ENCODE measurements around the gene WDTC1. TPM values are rescaled to one million over a fixed set of nuclear protein-coding genes. Genes with fewer than 3 reads are reported as not detected.

WDTC1 gene
- total and polyA plus RNA-seq, 9 of the 15 experiments (the other 6 are each of a cell fraction or from before 2014, with no cell fraction given) = 0.18 to 32.3 (median 8.8) TPM

GRCh38 chr1:27336756-27337155, 102.3 kb downstream of the WDTC1 start:
- H2AFZ ChIP-seq (ENCODE audit: low read depth, low read length) = no peak overlapping the region
- peaks cover 51% of the 10 kb centered on the region; the same call in 2 of the 3 replicates for H3K36me3 ChIP-seq (ENCODE audit: control insufficient read depth, insufficient read depth, low read length)
- WGBS (ENCODE audit: insufficient coverage, low coverage, missing lambda C conversion rate) = 88% methylated on average over 5 of the region's 5 CpGs
- H3K9ac ChIP-seq (ENCODE audit: insufficient read depth in 1 of 2, low read depth in 2 of 2, low read length in 2 of 2) = no peak overlapping the region; a peak in 1 of 4 replicates
- FAIRE-seq = no peak
- ChIA-PET POLR2A (interaction anchor here (0.7 to 4.2 kb wide), 5 partner anchors 9 to 607 kb away, joined by 3 to 23 read pairs (median 4); no protein-coding TSS in a partner anchor), CTCF (ENCODE audit: low intra/inter-chr PET ratio) (no interaction called here)
- no peak for ATAC-seq
- no peak overlapping the region for H3K4me2 ChIP-seq (ENCODE audit: insufficient read depth, low read length)
- no peak for DNase-seq (ENCODE audit: extremely low read depth in 1 of 4, low spot score in 3 of 4)
- H4K20me1 ChIP-seq (replicated peaks; ENCODE audit: control insufficient read depth, insufficient read depth, low read length) = peaks cover 7% of the 10 kb centered on the region; the same call in 1 of the 2 replicates
- H3K9me3 ChIP-seq (replicated peaks; ENCODE audit: control insufficient read depth, insufficient read depth, low read depth, low read length) = no peaks in the 10 kb centered on the region
- TF ChIP-seq ZFPM2 (CRISPR knock-in tag; IDR thresholded peaks at IDR 0.05) (no peak), POLR2A (conservative IDR thresholded peaks at IDR 0.05) (peak; percentile 41; the same call in 1 of the 2 replicates)
- H3K27ac ChIP-seq (ENCODE audit: extremely low read depth, low read depth, low read length) = no peak overlapping the region
- no TSS peak for BruUV-seq (replicated peaks)
- H3K79me2 ChIP-seq (ENCODE audit: control insufficient read depth, insufficient read depth, low read length) = no peaks in the 10 kb centered on the region
- intact Hi-C loops (cut with micrococcal nuclease) = no loop called here
- H3K27me3 ChIP-seq (ENCODE audit: control insufficient read depth in 2 of 2, insufficient read depth in 2 of 2, low read length in 2 of 2) = no peaks in the 10 kb centered on the region
- H3K4me3 ChIP-seq = no peak overlapping the region
- peaks cover 4 to 20% of the 10 kb centered on the region in 2 experiments; a peak in 4 of 5 replicates for H3K4me1 ChIP-seq (replicated peaks in 1 of 2; ENCODE audit: control insufficient read depth in 2 of 2, insufficient read depth in 2 of 2, low read length in 2 of 2)
- no peaks in the 10 kb centered on the region for H3K9me1 ChIP-seq (ENCODE audit: control insufficient read depth, insufficient read depth, low read length)
- in situ Hi-C loops (cut with MboI) = no loop called here

- DNase-seq (ENCODE audit: extremely low read depth in 1 of 4, low spot score in 3 of 4) (no peak), FAIRE-seq (no peak)
- no peak overlapping the region for H3K9ac ChIP-seq (ENCODE audit: insufficient read depth in 1 of 2, low read depth in 2 of 2, low read length in 2 of 2)
These were observed 104.3 kb downstream of the WDTC1 start for GRCh38 chr1:27338751-27339150.

More at GRCh38 chr1:27338751-27339150, 104.3 kb downstream of the WDTC1 start:
- BruUV-seq (replicated peaks) = no TSS peak
- ChIA-PET POLR2A (interaction anchor here (0.6 to 4.2 kb wide), 7 partner anchors 11 to 475 kb away, joined by 3 to 23 read pairs (median 4); no protein-coding TSS in a partner anchor), CTCF (ENCODE audit: low intra/inter-chr PET ratio) (no interaction called here)
- peaks cover 24 to 29% of the 10 kb centered on the region in 2 experiments for H3K4me1 ChIP-seq (replicated peaks in 1 of 2; ENCODE audit: control insufficient read depth in 2 of 2, insufficient read depth in 2 of 2, low read length in 2 of 2)
- no peak overlapping the region for H3K27ac ChIP-seq (ENCODE audit: extremely low read depth, low read depth, low read length)
- ATAC-seq = no peak
- intact Hi-C loops (cut with micrococcal nuclease) = no loop called here
- peaks cover 32% of the 10 kb centered on the region; the same call in 2 of the 3 replicates for H3K36me3 ChIP-seq (ENCODE audit: control insufficient read depth, insufficient read depth, low read length)
- H3K79me2 ChIP-seq (ENCODE audit: control insufficient read depth, insufficient read depth, low read length) = no peaks in the 10 kb centered on the region; the same call in 2 of the 3 replicates
- no peak overlapping the region for H2AFZ ChIP-seq (ENCODE audit: low read depth, low read length)
- H3K4me3 ChIP-seq = no peak overlapping the region
- no peak overlapping the region for H3K4me2 ChIP-seq (ENCODE audit: insufficient read depth, low read length)
- TF ChIP-seq RBM39 (optimal IDR thresholded peaks at IDR 0.05; ENCODE audit: low read depth, low read length) = peak; percentile 13
- no peak for TF ChIP-seq SUPT5H (IDR thresholded peaks at IDR 0.05)
- no peak for TF ChIP-seq PTRF (tag; IDR thresholded peaks at IDR 0.05)
- no peak for TF ChIP-seq RFX5 (IDR thresholded peaks at IDR 0.05; ENCODE audit: low read depth, low read length)
- TF ChIP-seq MAX (CRISPR knock-in tag; IDR thresholded peaks at IDR 0.05) = no peak
- 85% methylated on average over 6 of the region's 6 CpGs for WGBS (ENCODE audit: insufficient coverage, low coverage, missing lambda C conversion rate)
- H4K20me1 ChIP-seq (replicated peaks; ENCODE audit: control insufficient read depth, insufficient read depth, low read length) = no peaks in the 10 kb centered on the region
- H3K27me3 ChIP-seq (ENCODE audit: control insufficient read depth in 2 of 2, insufficient read depth in 2 of 2, low read length in 2 of 2) = no peaks in the 10 kb centered on the region
- no peaks in the 10 kb centered on the region for H3K9me3 ChIP-seq (replicated peaks; ENCODE audit: control insufficient read depth, insufficient read depth, low read depth, low read length)
- H3K9me1 ChIP-seq (ENCODE audit: control insufficient read depth, insufficient read depth, low read length) = no peaks in the 10 kb centered on the region
- in situ Hi-C loops (cut with MboI) = no loop called here

All from K562 (cell line).